Testis (tissue), 3 donors: ENCODE data around the gene CD101. TPM values are rescaled to one million over a fixed set of nuclear protein-coding genes. Genes with fewer than 3 reads are reported as not detected.

ENCODE experiments used
- DNase-seq: peaks from one replicate; pipeline ENCODE4 v3.0.0-alpha.2; 2019
- H3K27ac ChIP-seq, 2 donors: fragments of 200-600 bp; sonication (generic); one replicate each; pipeline ENCODE4 v1.5.1; 2019
- H3K27me3 ChIP-seq: fragments of 200-600 bp; sonication (generic); one replicate; pipeline ENCODE4 v1.5.1; 2019
- H3K36me3 ChIP-seq: fragments of 200-600 bp; sonication (generic); one replicate; pipeline ENCODE4 v1.5.1; 2017; ENCODE audit warnings: low read depth; ENCODE audit errors: missing control alignments
- H3K4me1 ChIP-seq: fragments of 200-600 bp; sonication (generic); one replicate; pipeline ENCODE4 v1.5.1; 2019
- H3K4me3 ChIP-seq, 2 donors: fragments of 200-600 bp; sonication (generic); one replicate each; pipeline ENCODE4 v1.5.1; 2017 to 2019
- H3K9me3 ChIP-seq: fragments of 200-600 bp; sonication (generic); one replicate; pipeline ENCODE4 v1.5.1; 2017
- CTCF ChIP-seq, 3 experiments: fragments of 450-650 bp in 2 of 3; fragments of 200-600 bp in 1 of 3; sonication (generic) in 1 of 3; IDR thresholded peaks; one replicate each; pipeline ENCODE4 v1.5.1; 2016 to 2019; ENCODE audit warnings: antibody characterized with exemption in 3 of 3, mild to moderate bottlenecking in 2 of 3, moderate library complexity in 1 of 3
- POLR2A ChIP-seq: fragments of 450-650 bp; IDR thresholded peaks from one replicate; pipeline ENCODE4 v1.6.1; 2017; ENCODE audit warnings: antibody characterized with exemption, mild to moderate bottlenecking, moderate library complexity
- WGBS, 2 donors: methylation state at CpG; one replicate each; pipeline ENCODE4 v1.1.5; 2018; 5-methylcytosine and 5-hydroxymethylcytosine counted together
- intact Hi-C: fragments of 100-400 bp; cut with DNase I; formaldehyde crosslinking; loops from one replicate; pipeline ENCODE4 v1.15.1; 2023; ENCODE audit warnings: low total_unique reads
- polyA plus RNA-seq: library from polyadenylated mRNA; stranded (reverse); fragments of 350-450 nt; fragmentation: Illumina TruSeq; extraction: RNeasy Lipid Tissue Mini Kit (QIAGEN cat#74804); gene quantifications from one replicate; pipeline ENCODE4 v1.2.3, GENCODE V29; 2014; ENCODE audit warnings: low read depth, low replicate concordance; ENCODE audit not compliant: insufficient read depth
- total RNA-seq, 2 donors: library from RNA; depleted of rRNA; stranded (reverse); fragments of >200 nt; gene quantifications; one replicate each; pipeline ENCODE4 v1.2.3, GENCODE V29; 2016

CD101 gene
- total and polyA plus RNA-seq, 3 donors from 2014 or later = 0.79 to 1.4 (median 1.2) TPM

DNA sequence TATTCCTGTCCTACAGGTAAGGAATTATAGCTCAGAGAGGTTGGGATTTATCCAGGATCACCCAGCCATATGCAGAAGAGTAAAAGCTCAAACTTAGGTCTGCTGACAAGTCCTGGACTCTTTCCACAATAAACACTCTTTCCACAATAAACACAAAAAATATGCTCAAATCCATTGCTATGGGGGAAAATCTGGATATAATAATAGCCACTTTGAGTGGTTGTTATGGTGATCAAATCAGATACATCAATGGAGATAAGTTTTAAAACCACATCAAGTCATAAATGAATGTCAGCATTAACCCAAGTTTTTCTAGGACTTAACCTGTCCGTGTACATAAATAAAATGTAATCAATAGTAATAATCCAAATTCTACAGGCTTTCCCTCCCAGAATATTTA lies 36.2 kb downstream of the CD101 start:
- Histone ChIP-seq H3K4me3 (no peak overlapping the region), H3K27ac (no peak overlapping the region), H3K4me1 (peaks cover 6% of the 10 kb centered on the region), H3K27me3 (no peaks in the 10 kb centered on the region), H3K36me3 (no peaks in the 10 kb centered on the region), H3K9me3 (no peaks in the 10 kb centered on the region)
- intact Hi-C loops = no loop called here
- TF ChIP-seq POLR2A (no peak), CTCF (IDR thresholded peaks at IDR 0.05) (no peak)
- 93 to 94% methylated on average over 1 of the region's 1 CpG for WGBS, 2 donors
- no peak for DNase-seq

GRCh38 chr1:117038236-117038635 lies 36.7 kb downstream of the CD101 start:
- H3K4me3 ChIP-seq = no peak overlapping the region
- WGBS, 2 donors = 88 to 94% methylated on average over 6 of the region's 6 CpGs
- H3K27ac ChIP-seq = no peak overlapping the region
- no peak for TF ChIP-seq CTCF (IDR thresholded peaks at IDR 0.05)
- TF ChIP-seq POLR2A = no peak
- no peak for DNase-seq
- no peaks in the 10 kb centered on the region for H3K27me3 ChIP-seq
- no peaks in the 10 kb centered on the region for H3K9me3 ChIP-seq
- intact Hi-C loops = no loop called here
- peaks cover 4% of the 10 kb centered on the region for H3K4me1 ChIP-seq
- no peaks in the 10 kb centered on the region for H3K36me3 ChIP-seq

DNA sequence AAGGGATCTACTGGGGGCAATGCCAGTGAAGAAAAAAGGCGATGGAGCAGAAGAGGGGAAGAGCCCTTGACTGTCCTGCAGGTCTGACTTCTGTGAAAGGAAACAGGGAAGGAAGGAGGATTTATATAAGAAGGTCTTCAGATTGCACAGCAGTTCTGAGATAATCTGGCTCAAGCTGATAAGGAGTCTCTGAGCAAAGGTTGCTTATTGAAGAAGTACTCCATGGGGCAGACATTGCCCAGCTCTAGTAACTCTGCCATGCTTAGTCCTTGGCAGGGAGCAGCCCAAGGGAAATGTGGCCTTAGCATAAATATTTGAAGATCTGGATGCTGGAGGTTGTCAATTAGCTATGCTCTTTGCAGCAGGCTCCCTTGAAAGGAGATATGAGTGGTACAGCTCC lies 42.7 kb downstream of the CD101 start:
- Histone ChIP-seq H3K9me3 (no peaks in the 10 kb centered on the region), H3K27ac (no peak overlapping the region), H3K36me3 (no peaks in the 10 kb centered on the region), H3K4me3 (no peak overlapping the region), H3K4me1 (no peaks in the 10 kb centered on the region), H3K27me3 (no peaks in the 10 kb centered on the region)
- TF ChIP-seq POLR2A (no peak), CTCF (IDR thresholded peaks at IDR 0.05) (no peak)
- intact Hi-C loops = no loop called here
- WGBS, 2 donors = 88 to 100% methylated on average over 1 of the region's 1 CpG
- DNase-seq = no peak

DNA sequence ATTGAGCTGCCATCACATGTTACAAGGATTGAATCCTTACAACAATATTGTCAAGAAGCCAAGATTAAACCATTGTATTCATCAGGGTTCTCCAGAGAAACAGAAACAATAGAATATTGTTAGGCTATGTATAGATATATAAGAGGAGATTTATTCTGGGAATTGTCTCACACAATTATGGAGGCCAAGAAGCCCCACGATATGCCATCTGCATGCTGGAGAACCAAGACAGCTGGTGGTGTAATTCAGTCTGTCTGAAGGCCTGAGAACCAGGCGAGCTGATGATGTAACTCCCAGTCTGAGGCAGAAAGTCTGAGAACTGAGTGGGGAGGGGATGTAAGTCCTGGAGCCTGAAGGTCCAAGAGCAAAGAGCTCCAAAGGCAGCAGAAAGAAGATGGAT lies 44.1 kb downstream of the CD101 start:
- H3K4me3 ChIP-seq = no peak overlapping the region
- H3K27me3 ChIP-seq = no peaks in the 10 kb centered on the region
- DNase-seq = no peak
- WGBS, 2 donors = 67 to 82% methylated on average over 2 of the region's 2 CpGs
- no peaks in the 10 kb centered on the region for H3K36me3 ChIP-seq
- H3K4me1 ChIP-seq = no peaks in the 10 kb centered on the region
- intact Hi-C loops = no loop called here
- H3K9me3 ChIP-seq = no peaks in the 10 kb centered on the region
- TF ChIP-seq POLR2A = no peak
- no peak overlapping the region for H3K27ac ChIP-seq

GRCh38 chr1:117046781-117047180 lies 45.2 kb downstream of the CD101 start:
- H3K4me3 ChIP-seq = no peak overlapping the region
- H3K4me1 ChIP-seq = peaks cover 3% of the 10 kb centered on the region
- no peak overlapping the region for H3K27ac ChIP-seq
- WGBS, 2 donors = 70 to 73% methylated on average over 4 of the region's 4 CpGs
- no peak for TF ChIP-seq POLR2A
- TF ChIP-seq CTCF (IDR thresholded peaks at IDR 0.05) = no peak
- H3K9me3 ChIP-seq = no peaks in the 10 kb centered on the region
- intact Hi-C loops = no loop called here
- H3K36me3 ChIP-seq = no peaks in the 10 kb centered on the region
- no peaks in the 10 kb centered on the region for H3K27me3 ChIP-seq
- no peak for DNase-seq
